Measurements from ENCODE around the gene AGPAT4.
"Not testable (repeated sequence)": the region's sequence is repeated elsewhere in the genome, so short reads cannot be mapped to it uniquely, and the experiment has no call there.

The AGPAT4 gene, protein sequence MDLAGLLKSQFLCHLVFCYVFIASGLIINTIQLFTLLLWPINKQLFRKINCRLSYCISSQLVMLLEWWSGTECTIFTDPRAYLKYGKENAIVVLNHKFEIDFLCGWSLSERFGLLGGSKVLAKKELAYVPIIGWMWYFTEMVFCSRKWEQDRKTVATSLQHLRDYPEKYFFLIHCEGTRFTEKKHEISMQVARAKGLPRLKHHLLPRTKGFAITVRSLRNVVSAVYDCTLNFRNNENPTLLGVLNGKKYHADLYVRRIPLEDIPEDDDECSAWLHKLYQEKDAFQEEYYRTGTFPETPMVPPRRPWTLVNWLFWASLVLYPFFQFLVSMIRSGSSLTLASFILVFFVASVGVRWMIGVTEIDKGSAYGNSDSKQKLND

DNA sequence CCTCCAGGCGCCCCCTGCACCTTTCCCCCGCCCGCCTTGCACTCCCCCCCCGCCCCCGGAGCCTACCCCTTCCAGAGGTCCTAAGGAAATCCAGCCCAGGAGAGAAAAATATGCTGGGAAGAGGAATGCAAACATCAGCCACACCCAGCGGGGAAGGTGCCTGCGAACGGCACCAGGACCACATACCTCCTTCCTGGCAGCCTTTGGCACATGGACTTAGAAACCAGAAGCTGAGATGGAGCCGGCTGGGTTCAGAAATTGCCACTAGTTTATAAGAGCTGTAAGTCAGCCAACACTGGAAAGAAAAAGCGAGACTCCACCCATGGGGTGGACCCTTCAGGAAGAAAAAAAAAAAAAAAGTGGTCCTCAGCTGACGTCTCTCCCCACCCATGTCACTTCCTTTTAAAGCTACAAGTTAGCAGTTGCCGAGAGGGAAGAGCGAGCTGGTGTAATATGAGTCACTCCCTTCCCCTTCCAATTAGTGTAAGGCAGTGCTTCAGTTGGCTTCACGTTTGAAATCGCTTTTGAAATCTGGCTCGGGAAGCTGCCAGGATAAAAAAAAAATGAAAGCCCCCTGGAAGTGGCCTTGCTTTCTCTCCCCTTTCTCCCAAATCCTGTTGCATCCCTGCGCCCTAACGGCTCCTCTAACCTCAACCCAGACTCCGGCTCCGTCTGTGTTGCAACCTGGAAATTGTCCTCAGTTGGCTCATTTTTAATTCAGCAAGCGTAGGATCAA, at the start of gene AGPAT4:
Gene AGPAT4, minus strand, starts transcription at position 310 of the 736 bp plus-strand sequence. CDS start 41,848 bp downstream, outside the sequence.
- peak; percentile 31 for DNase-seq

DNA sequence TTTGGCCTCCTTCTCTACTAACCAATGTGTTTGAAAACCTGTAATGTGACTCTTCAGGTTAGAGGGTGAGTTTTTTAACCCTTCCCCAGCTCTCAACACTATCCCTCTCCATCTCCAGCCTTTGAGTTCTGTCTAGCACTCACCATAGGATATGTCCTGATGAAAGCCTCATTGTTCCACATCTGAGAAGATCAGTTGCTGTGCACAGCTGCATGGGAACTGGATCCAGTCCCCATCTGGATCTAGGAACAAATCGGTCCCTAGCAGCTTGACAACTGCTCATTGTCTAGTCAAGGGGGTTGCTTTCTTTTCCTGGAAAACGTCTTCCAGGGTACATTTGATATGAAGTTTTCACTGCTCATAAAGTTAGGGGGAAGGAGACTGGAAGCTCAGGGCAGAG, 45.4 kb upstream of the AGPAT4 start:
- no peak for DNase-seq

DNA sequence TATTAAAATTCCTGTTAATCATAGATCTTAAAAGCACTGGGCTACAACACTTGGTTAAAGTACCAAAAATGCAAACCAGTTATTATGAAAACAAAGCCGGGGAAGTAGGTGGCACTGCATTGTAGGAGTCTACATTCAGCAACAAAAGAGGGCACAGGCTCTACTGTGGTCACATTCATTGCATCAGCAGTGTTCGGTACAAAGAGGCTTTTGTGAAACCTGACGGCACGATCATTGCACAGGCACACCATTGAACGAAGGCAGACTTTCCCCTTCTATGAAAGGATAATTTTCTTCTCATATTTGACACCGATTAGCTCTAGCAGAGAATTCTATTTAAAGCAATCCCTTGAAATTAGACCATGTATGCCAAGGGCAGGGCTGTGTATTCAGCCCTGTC, 44.6 kb upstream of the AGPAT4 start:
- DNase-seq: no peak

DNA sequence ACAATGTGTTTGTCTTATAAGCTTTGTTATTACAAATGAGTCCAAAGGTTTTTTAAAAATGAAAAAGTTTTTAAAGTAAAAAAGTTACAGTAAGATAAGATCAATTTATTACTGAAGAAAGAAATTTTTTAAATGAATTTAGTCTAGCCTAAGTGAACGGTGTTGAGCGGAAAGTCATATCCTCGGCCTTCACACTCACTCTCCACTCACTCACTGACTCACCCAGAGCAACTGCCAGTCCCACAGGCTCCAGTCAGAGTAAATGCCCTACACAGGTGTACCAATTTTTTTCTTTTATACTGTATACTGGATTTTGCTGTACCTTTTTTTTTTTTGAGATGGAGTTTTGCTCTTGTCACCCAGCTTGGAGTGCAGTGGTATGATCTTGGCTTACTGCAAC, 42.7 kb upstream of the AGPAT4 start:
- DNase-seq: no peak

GRCh38 chr6:161315246-161315917, 41.5 kb upstream of the AGPAT4 start:
- DNase-seq: not testable (repeated sequence)

DNA sequence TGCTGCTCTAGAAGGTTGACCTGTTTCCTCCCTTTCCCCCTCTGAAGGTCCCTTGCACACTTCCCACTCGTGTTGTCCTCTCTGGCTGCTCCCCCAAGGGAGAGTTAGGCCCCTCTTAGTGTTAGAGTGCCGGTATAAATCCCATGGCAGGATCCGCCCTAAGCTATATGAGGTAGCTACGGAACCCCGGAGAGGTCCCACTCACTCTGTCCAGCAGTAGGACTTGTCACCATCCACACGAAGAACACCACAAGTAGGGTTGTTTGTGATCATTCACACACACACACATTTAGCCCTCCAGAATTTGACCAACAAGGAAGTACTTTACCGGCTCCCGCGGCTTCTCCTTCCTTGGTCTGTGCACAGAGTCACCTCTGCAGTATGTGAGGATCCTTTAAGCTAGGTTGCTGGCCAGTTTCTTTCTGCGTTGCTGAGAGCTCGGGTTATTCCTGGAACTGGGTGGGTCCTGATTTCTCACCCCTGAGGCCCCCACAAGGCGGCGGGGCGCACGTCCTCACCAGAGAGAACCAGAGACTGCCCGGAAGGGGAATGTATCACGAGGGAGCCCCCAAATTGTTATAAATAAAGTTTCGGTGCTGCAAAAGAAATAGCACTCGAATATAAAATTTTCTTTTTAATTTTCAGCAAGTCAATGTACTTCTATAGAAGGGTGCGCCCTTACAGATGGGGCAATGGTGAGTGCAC, 40.8 kb upstream of the AGPAT4 start:
- not testable (repeated sequence) for DNase-seq

DNA sequence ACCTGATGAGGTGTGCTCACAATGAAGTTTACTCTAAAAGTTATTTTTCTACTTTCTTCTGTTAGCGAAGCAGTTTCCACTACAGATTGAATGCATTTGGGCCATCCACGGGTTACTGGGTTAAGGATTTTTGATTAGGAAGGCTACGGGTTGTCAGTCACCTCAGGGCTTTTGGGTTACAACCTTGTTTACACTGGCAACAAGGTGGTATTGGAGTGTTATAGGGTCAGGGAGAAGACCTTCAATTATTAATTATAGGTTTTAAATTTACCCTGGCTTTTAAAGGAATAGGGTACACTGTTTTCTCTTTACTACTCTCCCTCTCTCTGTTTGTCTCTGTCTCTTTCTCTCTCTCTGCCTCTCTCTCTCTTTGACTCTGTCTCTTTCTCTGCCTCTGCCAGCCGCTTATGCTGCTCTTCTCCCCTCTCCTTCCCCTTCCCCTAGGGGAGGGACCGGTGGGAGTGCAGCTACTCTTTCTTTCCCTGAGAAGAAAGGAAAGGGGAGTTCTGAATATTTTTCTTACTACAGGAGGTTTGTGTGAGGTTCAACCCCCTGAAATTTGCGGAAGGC, 40.2 kb upstream of the AGPAT4 start:
- DNase-seq: no peak

DNA sequence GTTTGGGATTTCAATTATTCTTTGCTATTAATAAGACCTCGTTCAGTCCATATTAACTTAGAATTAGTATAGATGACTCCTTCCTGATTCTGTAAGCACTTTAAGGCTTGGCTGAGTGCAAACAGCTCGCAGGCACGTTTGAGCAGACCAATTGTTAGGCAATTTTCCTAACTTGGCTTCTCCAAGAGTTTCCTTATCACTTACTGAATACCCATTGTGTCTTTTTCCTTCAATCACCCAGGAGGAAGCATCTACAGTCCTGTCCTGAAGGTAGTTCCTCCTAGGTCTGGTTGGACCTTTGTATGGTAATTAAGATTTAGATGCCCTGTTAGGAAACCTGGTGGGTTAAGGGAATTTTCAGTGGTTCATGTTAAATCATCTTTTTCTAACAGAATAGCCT, 39.6 kb upstream of the AGPAT4 start:
- not testable (repeated sequence) for DNase-seq

- DNase-seq: not testable (repeated sequence)
Observed at GRCh38 chr6:161309774-161310173, 35.9 kb upstream of the AGPAT4 start.

DNA sequence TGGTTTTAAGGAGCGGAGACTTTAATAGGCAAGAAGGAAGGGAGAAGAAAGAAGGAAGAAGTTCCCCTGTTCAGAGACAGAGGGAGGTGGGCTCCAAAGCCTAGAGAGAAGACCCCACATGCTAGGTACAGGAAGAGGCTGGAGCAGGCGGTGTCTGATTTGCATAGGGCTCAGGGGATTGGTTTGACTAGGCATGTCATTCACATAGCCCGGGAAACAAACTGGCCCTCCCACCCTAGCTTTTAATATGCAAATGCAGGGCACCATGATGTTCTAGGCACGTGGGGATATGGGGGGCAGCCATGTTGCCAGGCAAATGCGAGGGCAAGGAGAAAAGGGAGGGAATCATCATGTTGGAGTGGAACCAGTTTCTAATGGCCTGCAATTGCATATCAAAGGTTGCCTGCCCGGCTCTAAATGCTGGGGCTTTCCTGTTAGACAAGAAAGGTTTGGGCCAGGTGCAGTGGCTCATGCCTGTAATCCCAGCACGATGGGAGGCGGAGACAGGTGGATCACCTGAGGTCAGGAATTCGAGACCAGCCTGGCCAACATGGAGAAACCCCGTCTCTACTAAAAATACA, 34.3 kb upstream of the AGPAT4 start:
- no peak for DNase-seq

DNA sequence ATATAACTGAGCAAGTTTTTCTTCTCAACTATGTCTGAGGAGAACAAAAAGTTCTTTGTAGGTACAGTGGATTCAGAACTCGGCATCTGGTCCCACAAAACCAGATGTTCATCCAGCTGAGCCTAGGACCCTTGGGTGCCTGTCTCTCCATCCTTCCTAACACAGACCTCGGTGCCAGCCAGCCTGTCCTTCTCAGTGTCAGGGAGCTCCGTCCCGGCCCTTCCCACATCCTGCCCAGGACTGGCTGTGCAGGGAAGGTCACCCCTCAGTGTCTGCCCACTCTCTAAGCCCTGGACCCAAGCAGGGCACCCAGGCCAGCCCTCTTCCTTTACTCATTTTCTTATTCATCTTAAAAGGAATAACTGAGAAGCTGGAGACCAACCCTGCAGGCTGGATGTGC, 32.0 kb upstream of the AGPAT4 start:
- no peak for DNase-seq

DNA sequence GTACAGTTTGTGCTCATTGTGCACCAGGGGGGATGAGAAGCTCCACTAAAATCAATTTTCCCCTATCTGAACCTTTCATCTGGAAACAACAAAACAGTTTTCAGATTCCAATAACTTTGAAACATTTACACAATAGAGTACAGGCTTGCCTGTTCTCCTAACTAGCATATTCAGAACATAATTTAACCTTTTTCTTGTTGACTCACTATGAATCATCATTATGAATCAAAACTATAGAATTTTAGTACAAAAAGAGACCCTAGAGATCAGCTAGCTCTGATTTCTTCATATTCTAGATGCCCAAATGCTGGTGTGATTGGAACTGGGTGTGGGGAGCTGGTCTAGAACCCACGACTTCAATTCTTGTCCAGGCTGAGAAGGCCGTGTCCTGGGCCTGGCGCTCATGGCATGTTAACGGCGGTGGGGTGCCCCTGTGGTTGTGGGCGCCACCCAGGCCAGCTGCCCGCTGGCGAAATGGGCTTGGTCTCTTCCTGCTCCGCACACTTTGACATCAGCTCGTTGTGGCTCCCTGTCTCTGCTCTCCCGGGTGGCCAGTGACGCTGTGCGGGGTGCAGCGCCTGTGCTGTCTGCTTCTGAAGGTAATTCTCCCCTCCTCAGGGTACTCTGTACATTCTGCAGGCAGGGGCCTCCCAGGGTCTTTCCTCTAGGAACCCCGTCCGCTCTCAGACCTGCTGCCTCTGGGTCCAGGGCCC, 29.9 kb upstream of the AGPAT4 start:
- no peak for DNase-seq

DNA sequence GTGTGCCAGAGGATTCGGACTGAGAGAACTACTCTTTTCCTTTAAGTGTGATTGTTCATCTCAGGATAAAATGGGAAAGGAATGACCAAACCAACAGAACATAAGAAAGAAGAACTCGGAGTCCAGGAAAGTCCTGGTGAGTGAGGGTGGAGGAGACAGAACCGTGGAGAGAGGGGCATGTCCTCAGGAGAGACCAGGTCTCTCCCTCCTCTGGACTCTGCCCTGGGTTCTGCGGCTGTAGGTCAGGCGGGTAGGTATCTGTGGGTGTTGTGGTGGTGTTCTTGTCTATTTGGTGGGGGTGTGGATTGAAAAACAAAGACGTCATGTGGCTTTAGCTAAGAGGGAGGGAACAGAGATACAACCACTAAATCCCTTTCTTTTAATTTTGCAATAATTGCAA, 29.1 kb upstream of the AGPAT4 start:
- DNase-seq: no peak

GRCh38 chr6:161301338-161301737, 27.5 kb upstream of the AGPAT4 start:
- no peak for DNase-seq

DNA sequence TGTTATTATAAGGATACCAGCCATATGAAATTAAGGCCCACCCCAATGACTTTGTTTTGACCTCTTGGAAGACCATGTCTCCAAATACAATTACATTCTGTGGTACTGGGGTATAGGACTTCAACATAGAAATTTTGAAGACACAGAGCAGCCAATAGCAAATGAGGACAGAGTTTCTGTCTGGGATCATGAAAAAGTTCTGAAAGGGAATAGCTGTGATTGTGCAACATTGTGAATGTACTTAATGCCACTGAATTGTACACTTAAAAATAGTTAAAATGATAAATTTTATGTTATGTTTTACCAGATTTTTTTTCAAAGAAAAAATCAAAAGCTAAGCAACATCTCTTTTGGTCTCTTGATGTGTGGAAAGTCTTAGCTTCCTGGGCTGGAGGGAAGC, 27.0 kb upstream of the AGPAT4 start:
- no peak for DNase-seq

- DNase-seq: no peak
Observed at GRCh38 chr6:161299726-161300125, 25.9 kb upstream of the AGPAT4 start.

DNA sequence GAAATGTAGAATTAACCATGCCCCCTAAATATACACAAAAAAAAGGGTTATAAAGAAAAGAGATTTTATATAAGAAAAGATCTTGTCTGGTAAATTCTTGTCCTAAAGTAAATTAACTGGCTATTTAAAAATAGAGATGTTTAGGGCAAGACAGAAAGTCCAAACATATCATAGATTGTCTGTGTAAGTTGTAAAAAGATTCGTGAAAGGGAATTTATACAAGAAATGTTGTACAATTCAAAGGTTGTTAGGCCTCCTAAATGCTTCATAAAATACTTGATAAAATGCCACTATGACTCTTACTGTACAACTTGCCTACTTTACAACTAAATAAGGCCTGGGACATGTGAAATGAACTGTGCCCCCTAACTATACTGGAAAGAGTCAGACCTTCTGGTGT, 21.9 kb upstream of the AGPAT4 start:
- DNase-seq: no peak

DNA sequence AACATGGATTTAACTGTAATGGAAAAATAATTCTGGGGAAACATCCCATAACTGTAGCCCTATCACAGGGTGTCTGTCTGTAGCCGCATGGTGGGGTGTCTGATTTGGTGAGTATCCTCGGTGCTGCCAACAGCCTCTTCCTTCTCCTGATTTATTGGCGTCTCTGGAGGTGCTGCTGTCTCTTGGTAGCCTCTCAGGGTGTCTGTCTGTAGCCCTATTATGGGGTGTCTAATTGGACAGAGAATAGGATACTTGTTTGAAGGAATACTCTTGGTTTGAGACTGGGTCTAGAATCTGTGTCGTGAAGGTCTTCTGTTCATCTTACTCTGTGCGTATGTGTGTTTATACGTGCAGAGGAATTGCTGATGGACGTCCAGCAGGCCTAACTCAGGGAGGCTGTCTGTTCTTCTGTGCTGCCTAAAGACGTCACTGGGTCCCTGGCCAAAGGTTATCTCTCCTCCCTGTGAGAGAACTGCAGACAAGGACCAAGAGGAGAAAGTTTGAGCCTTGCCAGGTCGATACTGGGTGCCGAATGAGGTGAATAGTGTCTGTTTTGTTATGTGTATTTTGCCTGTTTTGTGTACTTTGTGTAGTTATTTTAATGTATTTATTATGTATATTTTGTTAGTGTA, 18.9 kb upstream of the AGPAT4 start:
- no peak for DNase-seq

GRCh38 chr6:161292145-161292544, 18.3 kb upstream of the AGPAT4 start:
- DNase-seq: no peak

DNA sequence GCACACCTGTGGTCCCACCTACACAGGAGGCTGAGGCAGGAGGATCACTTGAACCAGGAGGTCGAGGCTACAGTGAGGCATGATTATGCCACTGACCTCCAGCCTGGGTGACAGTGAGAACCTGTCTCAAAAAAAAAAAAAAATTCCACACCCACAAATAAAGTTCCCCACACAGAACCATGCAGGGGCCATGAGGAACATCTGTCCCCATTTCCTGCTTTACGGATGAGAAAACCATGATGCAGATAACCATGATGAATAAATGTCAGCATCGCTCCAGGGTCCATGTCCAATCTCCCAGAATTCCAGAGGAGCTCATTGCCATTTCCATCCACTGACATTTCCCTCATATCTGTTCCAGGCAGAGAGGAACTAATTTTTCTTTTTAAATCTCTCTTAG, 16.9 kb upstream of the AGPAT4 start:
- DNase-seq: no peak

- DNase-seq: no peak
Observed at GRCh38 chr6:161284653-161285052, 10.8 kb upstream of the AGPAT4 start.

All from GOT3 (cell line).